Measurements from ENCODE around the gene ABCB9.

GRCh38 chr12:122886851-122887818 lies 79.1 kb downstream of the ABCB9 start:
- TF ChIP-seq CTCF (IDR thresholded peaks at IDR 0.05) (no peak), POLR2AphosphoS5 (IDR thresholded peaks at IDR 0.05) (peak in 1 of 2 donors; percentile 9), EP300 (IDR thresholded peaks at IDR 0.05) (peak in 2 of 4 donors; percentile 6 to 29)

Data from upper lobe of left lung (tissue), 4 donors.